ENCODE results near the gene ANKIB1. TPM values are rescaled to one million over a fixed set of nuclear protein-coding genes. Genes with fewer than 3 reads are reported as not detected.
"Not testable (repeated sequence)": the region's sequence is repeated elsewhere in the genome, so short reads cannot be mapped to it uniquely, and the experiment has no call there.

The ANKIB1 gene
- total and polyA plus RNA-seq, 9 of the 15 experiments (the other 6 are each of a cell fraction or from before 2014, with no cell fraction given): 5.9 to 25.2 (median 16.1) TPM

- H3K9me3 ChIP-seq (replicated peaks; ENCODE audit: control insufficient read depth, insufficient read depth, low read depth, low read length); H4K20me1 ChIP-seq (replicated peaks; ENCODE audit: control insufficient read depth, insufficient read depth, low read length); H3K27ac ChIP-seq (ENCODE audit: extremely low read depth, low read depth, low read length); H3K9me1 ChIP-seq (ENCODE audit: control insufficient read depth, insufficient read depth, low read length); H3K4me3 ChIP-seq; H3K9ac ChIP-seq (ENCODE audit: insufficient read depth in 1 of 2, low read depth in 2 of 2, low read length in 2 of 2); H3K4me1 ChIP-seq (replicated peaks in 1 of 2; ENCODE audit: control insufficient read depth in 2 of 2, insufficient read depth in 2 of 2, low read length in 2 of 2); intact Hi-C loops (cut with micrococcal nuclease); ATAC-seq; H2AFZ ChIP-seq (ENCODE audit: low read depth, low read length); FAIRE-seq; H3K79me2 ChIP-seq (ENCODE audit: control insufficient read depth, insufficient read depth, low read length); CTCF ChIA-PET (ENCODE audit: low intra/inter-chr PET ratio); POLR2A ChIA-PET; DNase-seq (ENCODE audit: extremely low read depth in 1 of 4, low spot score in 3 of 4); BruUV-seq (replicated peaks); H3K4me2 ChIP-seq (ENCODE audit: insufficient read depth, low read length); H3K27me3 ChIP-seq (ENCODE audit: control insufficient read depth in 2 of 2, insufficient read depth in 2 of 2, low read length in 2 of 2); in situ Hi-C loops (cut with MboI): not testable (repeated sequence)
- peaks cover 19% of the 10 kb centered on the region; the same call in 2 of the 3 replicates for H3K36me3 ChIP-seq (ENCODE audit: control insufficient read depth, insufficient read depth, low read length)
- WGBS (ENCODE audit: insufficient coverage, low coverage, missing lambda C conversion rate): 73% methylated on average over 2 of the region's 2 CpGs
- peak; percentile 59 for TF ChIP-seq ZNF146 (CRISPR knock-in tag; IDR thresholded peaks at IDR 0.05; ENCODE audit: unreplicated experiment)
Observed at GRCh38 chr7:92359179-92359578, 113.4 kb downstream of the ANKIB1 start.

GRCh38 chr7:92359801-92360200 is 114.0 kb downstream of the ANKIB1 start:
- ChIA-PET CTCF (ENCODE audit: low intra/inter-chr PET ratio) (no interaction called here), POLR2A (no interaction called here)
- in situ Hi-C loops (cut with MboI): no loop called here
- Histone ChIP-seq H4K20me1 (replicated peaks; ENCODE audit: control insufficient read depth, insufficient read depth, low read length) (no peaks in the 10 kb centered on the region), H3K79me2 (ENCODE audit: control insufficient read depth, insufficient read depth, low read length) (no peaks in the 10 kb centered on the region), H3K9me3 (replicated peaks; ENCODE audit: control insufficient read depth, insufficient read depth, low read depth, low read length) (no peaks in the 10 kb centered on the region), H3K9ac (ENCODE audit: insufficient read depth in 1 of 2, low read depth in 2 of 2, low read length in 2 of 2) (no peak overlapping the region), H3K36me3 (ENCODE audit: control insufficient read depth, insufficient read depth, low read length) (peaks cover 19% of the 10 kb centered on the region; the same call in 2 of the 3 replicates), H2AFZ (ENCODE audit: low read depth, low read length) (no peak overlapping the region), H3K4me2 (ENCODE audit: insufficient read depth, low read length) (no peak overlapping the region), H3K27ac (ENCODE audit: extremely low read depth, low read depth, low read length) (no peak overlapping the region), H3K4me3 (no peak overlapping the region), H3K27me3 (ENCODE audit: control insufficient read depth in 2 of 2, insufficient read depth in 2 of 2, low read length in 2 of 2) (no peaks in the 10 kb centered on the region), H3K4me1 (replicated peaks in 1 of 2; ENCODE audit: control insufficient read depth in 2 of 2, insufficient read depth in 2 of 2, low read length in 2 of 2) (peaks cover 0 to 2% of the 10 kb centered on the region in 2 experiments; a peak in 1 of 5 replicates), H3K9me1 (ENCODE audit: control insufficient read depth, insufficient read depth, low read length) (no peaks in the 10 kb centered on the region)
- ATAC-seq (no peak), DNase-seq (ENCODE audit: extremely low read depth in 1 of 4, low spot score in 3 of 4) (no peak), FAIRE-seq (no peak)
- WGBS (ENCODE audit: insufficient coverage, low coverage, missing lambda C conversion rate): 80% methylated on average over 3 of the region's 3 CpGs
- no TSS peak for BruUV-seq (replicated peaks)
- intact Hi-C loops (cut with micrococcal nuclease): no loop called here
- no peak for TF ChIP-seq MYBL2 (IDR thresholded peaks at IDR 0.05; ENCODE audit: low read depth)
- TF ChIP-seq MYBL2 (CRISPR knock-in tag; IDR thresholded peaks at IDR 0.05; ENCODE audit: borderline replicate concordance): no peak
- TF ChIP-seq ZNF655 (CRISPR knock-in tag; IDR thresholded peaks at IDR 0.05): no peak
- TF ChIP-seq MXI1 (IDR thresholded peaks at IDR 0.05; ENCODE audit: low read depth, low read length): no peak
- TF ChIP-seq ZNF224 (CRISPR knock-in tag; IDR thresholded peaks at IDR 0.05): no peak
- TF ChIP-seq CBX2 (IDR thresholded peaks at IDR 0.05; ENCODE audit: insufficient read depth, low read length, poor library complexity, severe bottlenecking): no peak
- no peak for TF ChIP-seq SIN3B (IDR thresholded peaks at IDR 0.05; ENCODE audit: low read depth)
- no peak for TF ChIP-seq ZNF696 (CRISPR knock-in tag; conservative IDR thresholded peaks at IDR 0.05)
- TF ChIP-seq CBX1 (IDR thresholded peaks at IDR 0.05; ENCODE audit: low read depth): no peak
- TF ChIP-seq FOXP1 (CRISPR knock-in tag; IDR thresholded peaks at IDR 0.05): no peak
- TF ChIP-seq THAP7 (CRISPR knock-in tag; IDR thresholded peaks at IDR 0.05): no peak
- TF ChIP-seq GTF2A2 (tag; IDR thresholded peaks at IDR 0.05): no peak
- TF ChIP-seq PTBP1 (IDR thresholded peaks at IDR 0.05; ENCODE audit: low read depth, low read length): no peak
- TF ChIP-seq, protein P1, sequence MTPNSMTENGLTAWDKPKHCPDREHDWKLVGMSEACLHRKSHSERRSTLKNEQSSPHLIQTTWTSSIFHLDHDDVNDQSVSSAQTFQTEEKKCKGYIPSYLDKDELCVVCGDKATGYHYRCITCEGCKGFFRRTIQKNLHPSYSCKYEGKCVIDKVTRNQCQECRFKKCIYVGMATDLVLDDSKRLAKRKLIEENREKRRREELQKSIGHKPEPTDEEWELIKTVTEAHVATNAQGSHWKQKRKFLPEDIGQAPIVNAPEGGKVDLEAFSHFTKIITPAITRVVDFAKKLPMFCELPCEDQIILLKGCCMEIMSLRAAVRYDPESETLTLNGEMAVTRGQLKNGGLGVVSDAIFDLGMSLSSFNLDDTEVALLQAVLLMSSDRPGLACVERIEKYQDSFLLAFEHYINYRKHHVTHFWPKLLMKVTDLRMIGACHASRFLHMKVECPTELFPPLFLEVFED (CRISPR knock-in tag; conservative IDR thresholded peaks at IDR 0.05): no peak

Measured in K562 (cell line).